HG03095 (cell line): ENCODE measurements around the gene AP1G2.

Experiments
- ATAC-seq: cut with Tn5 transposase; IDR thresholded peaks from one replicate; pipeline ENCODE4 v1.9.1; 2021; ENCODE audit warnings: moderate library complexity; ENCODE audit not compliant: unreplicated experiment

The AP1G2 gene

GRCh38 chr14:23571701-23572523, 4.3 kb upstream of the AP1G2 start:
- ATAC-seq: no peak

DNA sequence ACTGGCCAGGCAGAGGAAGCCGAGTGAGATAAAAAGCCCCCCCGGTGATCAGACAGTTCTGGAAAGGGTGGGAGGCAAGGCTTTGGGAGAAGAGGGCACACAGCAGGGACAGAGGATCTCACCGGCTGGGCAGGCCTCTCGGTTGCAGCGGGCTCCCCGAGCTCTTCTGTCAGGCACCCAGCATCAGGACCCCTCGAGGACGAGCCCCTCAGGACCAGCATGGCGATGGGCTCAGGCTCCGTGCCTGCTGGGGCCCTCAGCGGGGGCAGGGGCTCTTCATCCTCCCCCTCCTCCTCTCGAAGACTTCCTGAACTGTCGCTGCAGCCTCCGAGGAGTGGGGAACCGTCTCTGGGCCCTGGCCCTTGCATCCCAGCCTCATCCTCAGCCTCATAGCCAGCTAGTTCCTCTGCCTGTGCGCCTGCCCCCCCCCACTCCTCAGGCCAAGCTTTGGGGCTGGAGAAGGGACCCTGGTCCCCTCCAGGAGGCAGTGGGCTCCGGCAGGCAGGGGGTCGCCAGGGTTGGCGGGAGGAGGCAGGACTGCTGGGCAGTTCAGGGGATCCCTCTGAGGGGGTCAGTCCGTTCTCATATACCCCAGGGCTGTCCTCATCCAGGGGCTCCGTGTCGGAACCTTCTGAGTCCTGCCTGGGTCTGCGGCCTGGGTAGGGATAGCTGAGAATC, 3.4 kb upstream of the AP1G2 start:
- ATAC-seq: no peak

DNA sequence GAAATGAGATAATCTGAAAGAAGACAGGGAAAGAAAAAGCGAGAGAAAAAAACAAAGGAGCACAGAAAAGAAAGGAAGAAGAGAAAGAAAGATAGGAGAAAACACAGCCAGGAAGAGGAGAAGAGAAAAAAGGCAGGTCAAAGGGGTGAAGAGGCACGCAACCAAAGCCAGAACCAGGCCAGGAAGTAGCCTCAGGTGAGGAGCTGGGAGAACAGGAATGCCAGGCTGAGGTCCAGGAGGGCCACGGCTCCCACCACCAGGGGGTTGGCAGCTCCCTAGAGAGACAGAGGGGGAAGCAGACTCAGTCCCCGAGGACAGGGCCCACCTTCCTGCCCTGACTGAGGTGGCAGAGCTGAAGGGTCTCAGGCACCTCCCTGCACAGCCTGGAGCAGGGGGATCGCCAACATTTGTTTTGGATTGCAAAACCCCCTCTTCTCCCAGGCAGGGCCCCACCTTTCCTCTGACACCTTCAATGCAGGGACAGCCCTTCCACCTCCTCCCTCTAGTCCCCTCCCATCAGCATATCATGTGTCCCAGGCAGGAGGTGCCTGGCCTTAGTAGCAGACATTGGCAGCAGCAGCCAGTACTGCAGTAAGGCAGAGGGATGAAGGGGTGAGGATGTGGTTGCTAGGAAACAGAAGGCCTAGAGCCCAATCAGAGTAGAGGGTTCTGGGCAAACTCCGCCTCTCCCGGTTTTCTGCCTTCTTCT, 2.0 kb upstream of the AP1G2 start:
- ATAC-seq: no peak

DNA sequence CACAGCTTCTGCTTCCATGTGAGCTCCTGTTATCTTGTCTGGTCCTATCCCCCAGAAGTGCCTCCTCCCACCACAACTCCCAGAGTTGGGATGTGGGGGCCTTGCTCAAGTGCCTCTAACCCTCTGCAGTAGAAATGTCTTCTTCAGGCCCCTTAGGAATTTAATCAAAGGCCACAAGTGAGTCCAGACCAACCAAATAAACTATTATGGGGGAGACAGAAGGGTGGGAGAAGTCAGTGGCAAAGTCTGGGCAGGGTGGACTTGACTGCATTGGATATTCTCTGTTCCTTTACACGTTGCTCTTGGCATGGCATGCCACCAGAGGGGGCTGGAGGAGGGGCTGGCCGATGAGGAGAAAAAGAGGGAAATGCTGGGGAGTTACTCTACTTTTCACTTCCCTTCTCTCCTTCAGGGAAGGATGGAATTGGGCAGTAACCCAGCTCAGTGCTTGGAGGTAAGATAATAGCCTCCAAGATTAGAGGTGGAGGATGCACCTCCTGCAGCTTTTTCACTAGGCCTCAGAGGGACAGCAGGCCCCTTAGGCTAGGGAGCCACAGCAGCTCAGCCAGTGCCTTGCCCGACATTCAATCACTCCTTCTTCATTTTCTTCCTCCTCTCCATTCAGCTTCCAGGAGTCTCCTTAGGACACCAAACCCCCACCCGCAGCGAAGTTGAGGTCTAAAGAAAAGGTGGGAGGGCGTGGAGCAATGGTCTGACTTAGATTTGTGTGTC, 1.2 kb upstream of the AP1G2 start:
- ATAC-seq: no peak

DNA sequence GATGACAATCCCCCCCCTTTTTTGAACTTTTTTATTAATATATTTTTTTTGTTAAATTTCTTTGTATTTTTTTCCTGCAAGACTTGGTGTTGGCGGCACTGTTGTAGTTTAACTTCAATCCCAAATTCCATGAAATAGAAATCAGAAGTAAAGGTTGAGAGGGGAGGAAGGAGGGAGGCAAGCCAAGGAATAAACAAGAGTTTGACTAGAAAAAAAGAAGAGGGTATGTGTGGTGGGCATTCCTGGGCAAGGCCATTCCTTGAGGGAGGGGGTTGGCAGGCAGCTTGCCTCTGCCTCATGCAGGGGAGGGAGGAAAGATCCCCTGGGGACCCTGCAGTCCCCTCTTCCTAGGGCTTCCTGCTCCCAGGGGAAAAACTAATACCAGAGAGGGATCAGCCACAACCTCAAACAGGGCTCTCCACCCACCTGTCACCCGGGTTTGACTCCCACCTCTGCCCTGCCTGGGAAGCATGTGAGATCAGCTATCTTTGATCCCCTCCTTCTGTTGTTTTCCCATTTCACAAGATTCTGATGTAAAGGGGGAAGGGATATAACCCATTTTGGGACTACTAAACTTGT, 519 bp upstream of the AP1G2 start:
- ATAC-seq: no peak

GRCh38 chr14:23566778-23567185, 809 bp downstream of the AP1G2 start:
- peak; percentile 8 for ATAC-seq

GRCh38 chr14:23566112-23566777, 1.3 kb downstream of the AP1G2 start:
- no peak for ATAC-seq

DNA sequence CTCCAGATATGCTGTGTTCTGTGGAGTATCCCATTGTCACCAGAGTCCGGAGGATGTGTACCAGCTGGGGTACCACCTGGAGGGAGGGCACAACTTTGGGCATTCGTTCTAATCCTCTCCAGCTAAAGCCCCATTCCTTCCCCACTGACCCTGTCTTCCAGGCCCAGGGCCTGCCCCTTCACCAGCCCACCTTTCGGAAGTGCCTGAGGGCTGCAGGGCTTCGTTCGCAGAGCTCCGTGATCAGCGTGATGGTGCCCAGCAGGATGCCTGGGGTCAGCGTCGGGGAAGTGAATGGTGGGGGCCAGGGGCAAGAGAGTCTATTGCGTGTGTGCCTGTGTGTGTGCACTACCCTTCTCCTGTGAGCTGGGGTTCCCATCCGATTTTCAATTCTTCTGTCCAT, 2.0 kb downstream of the AP1G2 start:
- no peak for ATAC-seq

GRCh38 chr14:23564876-23565275, 2.7 kb downstream of the AP1G2 start:
- no peak for ATAC-seq

GRCh38 chr14:23564181-23564812, 3.3 kb downstream of the AP1G2 start:
- ATAC-seq: no peak

GRCh38 chr14:23563473-23564180, 4.0 kb downstream of the AP1G2 start:
- no peak for ATAC-seq

DNA sequence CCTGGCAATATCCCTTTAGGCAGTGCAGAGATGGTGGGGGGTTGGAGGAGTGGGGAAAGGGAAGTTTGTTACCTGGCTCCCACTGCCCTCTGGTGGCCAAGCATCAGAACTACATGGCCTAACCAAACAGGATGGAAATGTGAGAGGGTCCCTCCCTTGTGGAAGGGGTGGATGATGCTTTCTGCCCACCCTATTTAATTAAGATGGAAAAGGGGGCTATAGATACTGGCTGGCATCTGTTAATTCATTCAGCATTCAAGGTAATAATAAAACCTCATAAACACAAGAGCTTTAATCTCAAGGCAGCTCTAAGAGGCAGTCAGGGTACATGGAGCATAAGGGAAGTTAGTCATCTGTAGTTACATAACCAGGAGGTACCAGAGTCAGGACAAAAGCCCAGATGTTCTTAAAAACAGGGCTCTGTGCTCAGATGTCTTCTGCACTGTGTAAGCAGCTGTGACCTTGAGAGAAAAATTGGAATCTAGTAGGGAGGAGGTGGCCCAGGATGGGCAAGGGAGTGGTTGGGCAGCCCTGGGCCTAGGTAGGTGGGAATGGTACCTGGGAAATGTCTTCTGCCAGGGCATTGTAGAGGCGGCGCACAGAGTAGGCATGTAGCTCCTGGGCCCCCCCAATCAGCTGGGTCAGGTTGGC, 4.6 kb downstream of the AP1G2 start:
- ATAC-seq: no peak

DNA sequence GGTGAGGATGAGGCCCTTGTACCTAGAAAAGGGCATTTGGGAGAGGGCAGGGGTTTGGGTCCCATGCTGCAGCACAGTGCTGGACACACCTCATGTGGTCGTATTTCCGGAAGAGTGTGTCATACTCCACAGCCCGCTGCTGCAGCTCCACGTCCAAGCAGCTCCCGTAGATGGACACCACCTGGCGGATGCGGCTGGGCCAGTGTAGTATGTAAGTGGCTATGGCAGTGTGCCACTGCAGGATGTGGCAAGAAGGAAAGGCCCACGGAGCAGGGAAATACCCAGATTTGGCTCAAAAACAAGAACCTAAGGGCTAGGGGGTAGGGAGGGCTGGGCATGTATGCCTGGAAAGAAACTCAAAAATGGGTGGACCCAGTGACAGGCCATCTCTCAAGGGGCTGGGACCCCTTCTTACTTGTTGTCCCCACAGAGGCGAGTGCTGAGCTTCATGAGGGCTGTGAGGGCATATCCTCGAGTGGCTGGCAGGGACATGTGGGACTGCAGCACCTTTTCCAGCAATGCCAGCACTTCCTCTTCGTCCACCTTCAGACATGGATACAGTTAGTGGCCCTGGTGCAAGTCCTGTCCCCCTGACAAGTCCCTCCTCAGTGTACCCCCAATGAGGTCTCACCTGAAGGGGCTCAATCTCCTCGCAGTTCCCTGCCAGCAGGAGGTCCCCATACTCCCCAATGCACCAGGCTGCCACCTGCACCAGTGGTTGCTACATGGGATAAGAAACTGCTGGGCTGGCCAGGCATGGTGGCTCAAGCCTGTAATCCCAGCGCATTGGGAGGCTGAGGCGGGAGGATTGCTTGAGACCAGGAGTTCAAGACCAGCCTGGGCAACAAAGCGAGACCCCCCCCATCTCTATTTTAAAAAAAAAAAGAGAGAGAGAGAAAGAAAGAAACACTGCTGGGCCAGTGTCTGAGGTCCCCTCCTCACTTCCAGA, 5.4 kb downstream of the AP1G2 start:
- ATAC-seq: no peak

DNA sequence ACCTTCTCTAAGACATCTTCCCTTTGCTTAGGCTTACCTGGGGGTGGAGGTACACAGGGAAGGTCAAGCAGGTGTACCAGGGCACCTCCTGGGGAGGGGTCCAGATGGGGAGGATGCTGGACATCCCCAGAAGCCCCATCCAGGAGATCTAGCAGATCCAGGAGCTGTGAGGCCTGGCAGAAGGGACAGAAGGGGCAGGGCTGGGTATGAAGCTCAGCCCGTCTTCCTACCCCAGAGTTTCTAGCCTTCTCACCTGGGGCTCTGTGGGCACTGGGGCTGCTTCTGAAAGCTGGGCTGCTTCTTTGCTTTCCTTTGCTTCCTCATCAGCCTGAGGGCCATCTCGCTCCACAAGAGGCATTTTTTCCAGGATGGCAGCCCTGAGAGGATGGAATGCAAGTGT, 6.3 kb downstream of the AP1G2 start:
- ATAC-seq: no peak

GRCh38 chr14:23559926-23560520, 7.6 kb downstream of the AP1G2 start:
- no peak for ATAC-seq

DNA sequence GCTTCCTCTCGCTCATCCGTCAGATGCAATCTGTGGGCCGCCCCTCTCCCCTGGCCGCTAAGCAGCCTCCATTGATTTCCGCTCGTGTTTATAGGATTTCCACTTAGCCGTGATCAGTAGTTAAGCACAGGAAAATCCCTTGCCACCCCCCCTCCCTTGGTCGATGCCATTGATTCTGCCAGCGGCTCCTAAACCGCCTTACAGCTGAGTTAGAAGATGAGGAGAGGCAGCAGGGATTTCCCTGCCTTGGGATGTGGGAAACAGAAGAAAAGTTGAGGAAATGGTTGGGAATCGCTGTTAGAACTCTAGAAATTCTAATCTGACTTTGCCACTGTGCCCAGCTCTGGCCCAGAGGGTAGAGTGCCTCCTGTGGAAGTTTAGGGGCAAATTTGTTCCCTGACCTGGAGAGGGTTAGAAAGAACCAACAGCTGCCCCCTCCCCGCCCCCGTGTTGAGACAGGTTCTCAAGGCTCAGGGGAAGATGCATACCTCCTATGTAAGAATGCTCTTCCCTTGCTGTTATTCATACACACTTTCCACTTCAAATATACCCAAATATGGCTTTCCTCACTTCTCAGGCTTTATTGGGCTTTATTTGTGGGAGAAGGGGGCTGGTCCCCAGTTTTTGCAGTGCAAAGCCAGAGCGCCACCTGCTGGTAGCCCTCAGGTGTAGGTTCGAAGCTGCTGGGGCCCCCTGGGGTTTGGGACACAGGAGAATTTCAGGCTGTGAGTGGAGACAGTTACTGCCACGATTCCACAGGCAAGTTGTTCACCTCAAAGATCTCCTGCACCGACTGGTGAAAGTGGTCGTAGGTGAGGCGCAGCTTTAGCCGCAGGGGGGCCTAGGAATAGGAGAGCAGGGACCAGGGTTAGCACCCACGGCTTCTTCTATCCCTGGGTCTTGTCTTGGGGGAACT, 8.3 kb downstream of the AP1G2 start:
- no peak for ATAC-seq
